B cell (primary cell): ENCODE results near the gene LRRC74A. TPM values are rescaled to one million over a fixed set of nuclear protein-coding genes. Genes with fewer than 3 reads are reported as not detected.

ENCODE experiments used
- ATAC-seq: fragments of 200-7000 bp; cut with Tn5 transposase; one replicate; pipeline ENCODE4 v1.10.0; 2021; ENCODE audit warnings: low read depth, mild to moderate bottlenecking, moderate number of reproducible peaks, moderate library complexity
- CTCF ChIA-PET: fragments of 350-600 bp; sonication (Branson Sonifier 250); formaldehyde crosslinking; loops from one replicate; lab custom pipeline; 2021; ENCODE audit warnings: antibody characterized with exemption, inconsistent platforms; lab: Charles Lee
- POLR2A ChIA-PET: fragments of 350-600 bp; sonication (Branson Sonifier 250); formaldehyde crosslinking; loops from one replicate; lab custom pipeline; 2021; ENCODE audit warnings: antibody characterized with exemption; lab: Charles Lee
- DNase-seq: peaks from one replicate; pipeline ENCODE4 v3.0.0; 2013
- H2AFZ ChIP-seq: 2 replicates; pipeline ENCODE4 v1.6.1; 2012; ENCODE audit warnings: mild to moderate bottlenecking, low read depth, low read length; ENCODE audit not compliant: insufficient read depth, poor library complexity, severe bottlenecking
- H3K27ac ChIP-seq, 2 donors: 1 replicate in 1 of 2; 2 replicates in 1 of 2; pipeline ENCODE4 v1.5.1; 2012 to 2013; ENCODE audit warnings: low read length in 2 of 2, mild to moderate bottlenecking in 2 of 2, moderate library complexity in 1 of 2
- H3K27me3 ChIP-seq, 4 experiments: fragments of 200-600 bp in 1 of 4; sonication (generic) in 1 of 4; replicated peaks in 1 of 4; 1 replicate in 2 of 4; 2 replicates in 2 of 4; pipeline versions ENCODE4 v1.6.1 to v1.7.0; 2013 to 2016; ENCODE audit warnings: low read length in 3 of 4, mild to moderate bottlenecking in 2 of 4, mixed read lengths in 1 of 4, moderate library complexity in 1 of 4; ENCODE audit not compliant: insufficient read depth in 4 of 4, control insufficient read depth in 3 of 4; ENCODE audit errors: control extremely low read depth in 1 of 4
- H3K36me3 ChIP-seq, 2 experiments: replicated peaks in 1 of 2; 1 replicate in 1 of 2; 2 replicates in 1 of 2; pipeline versions ENCODE4 v1.6.1 to v1.7.1; 2013; ENCODE audit warnings: low read length in 1 of 2; ENCODE audit not compliant: insufficient read depth in 2 of 2, control insufficient read depth in 1 of 2; ENCODE audit errors: control extremely low read depth in 1 of 2, extremely low read depth in 1 of 2
- H3K4me1 ChIP-seq, 2 donors: fragments of 200-600 bp in 1 of 2; sonication (generic) in 1 of 2; 1 replicate in 1 of 2; 2 replicates in 1 of 2; pipeline versions ENCODE4 v1.5.1 to v1.6.1; 2013 to 2017; ENCODE audit warnings: low read length in 2 of 2; ENCODE audit not compliant: control insufficient read depth in 2 of 2, insufficient read depth in 2 of 2
- H3K4me2 ChIP-seq: replicated peaks from 2 replicates; pipeline ENCODE3; 2012; ENCODE audit warnings: mild to moderate bottlenecking, low read depth, low read length; ENCODE audit not compliant: poor library complexity, severe bottlenecking
- H3K4me3 ChIP-seq, 5 experiments: fragments of 200-600 bp in 1 of 5; sonication (generic) in 1 of 5; 1 replicate in 3 of 5; 2 replicates in 2 of 5; pipeline versions ENCODE4 v1.5.1 to v1.7.0; 2011 to 2016; ENCODE audit warnings: low read length in 4 of 5, mild to moderate bottlenecking in 4 of 5, low read depth in 2 of 5, control low read depth in 1 of 5, moderate library complexity in 1 of 5; ENCODE audit not compliant: insufficient read depth in 1 of 5; ENCODE audit errors: control extremely low read depth in 1 of 5, extremely low read depth in 1 of 5
- H3K79me2 ChIP-seq: fragments of 200-600 bp; sonication (generic); one replicate; pipeline ENCODE4 v1.6.0; 2016; ENCODE audit warnings: low read length; ENCODE audit not compliant: control insufficient read depth, insufficient read depth
- H3K9ac ChIP-seq: fragments of 200-600 bp; sonication (generic); 2 replicates; pipeline ENCODE4 v1.6.1; 2017; ENCODE audit warnings: mild to moderate bottlenecking, low read length, moderate library complexity
- H3K9me3 ChIP-seq, 3 donors: one replicate each; pipeline versions ENCODE4 v1.6.1 to v1.7.1; 2013; ENCODE audit warnings: low read length in 2 of 3; ENCODE audit not compliant: control insufficient read depth in 2 of 3, insufficient read depth in 1 of 3; ENCODE audit errors: control extremely low read depth in 1 of 3
- H4K20me1 ChIP-seq: 2 replicates; pipeline ENCODE4 v1.6.0; 2012; ENCODE audit warnings: mild to moderate bottlenecking, low read length; ENCODE audit not compliant: insufficient read depth, control insufficient read depth, poor library complexity, severe bottlenecking
- H3K27ac Mint-ChIP-seq: one replicate; pipeline ENCODE4 v1.8.0; 2021; ENCODE audit warnings: mixed read lengths
- H3K27me3 Mint-ChIP-seq: one replicate; pipeline ENCODE4 v1.8.0; 2021; ENCODE audit warnings: mixed read lengths
- H3K4me1 Mint-ChIP-seq: one replicate; pipeline ENCODE4 v1.8.0; 2021; ENCODE audit warnings: mixed read lengths
- H3K4me3 Mint-ChIP-seq: one replicate; pipeline ENCODE4 v1.8.0; 2021; ENCODE audit warnings: mixed read lengths
- H3K9me3 Mint-ChIP-seq: one replicate; pipeline ENCODE4 v1.8.0; 2022; ENCODE audit warnings: mixed read lengths; ENCODE audit not compliant: insufficient read depth
- CTCF ChIP-seq: fragments of 200-600 bp; IDR thresholded peaks from one replicate; pipeline ENCODE4 v1.8.0; 2022; ENCODE audit warnings: antibody characterized with exemption, mild to moderate bottlenecking
- WGBS: methylation state at CpG from one replicate; pipeline ENCODE4 v1.1.5; 2013; ENCODE audit warnings: missing lambda C conversion rate; ENCODE audit not compliant: insufficient coverage; 5-methylcytosine and 5-hydroxymethylcytosine counted together
- intact Hi-C: fragments of 100-400 bp; cut with micrococcal nuclease; formaldehyde crosslinking; loops from one replicate; pipeline ENCODE4 v1.10.0; 2022
- polyA plus RNA-seq: library from polyadenylated mRNA; depleted of rRNA; stranded (reverse); fragments of >200 nt; gene quantifications from 2 replicates; pipeline ENCODE4 v1.2.3, GENCODE V29; 2012
- total RNA-seq, 2 donors: library from RNA; stranded (reverse); fragments of 120-200 nt in 1 of 2; gene quantifications; 1 replicate in 1 of 2; 2 replicates in 1 of 2; pipeline versions ENCODE4 v1.2.3 to v1.2.4, GENCODE V29; 2013 to 2022

Gene LRRC74A
- total and polyA plus RNA-seq, 2 donors (not counting 1 experiment from before 2014, with no cell fraction given), result not detected

- H3K27me3 Mint-ChIP-seq, result no peaks in the 10 kb centered on the region
- no peak overlapping the region for H3K27ac Mint-ChIP-seq
- H3K4me2 ChIP-seq, result no peak overlapping the region
- POLR2A ChIA-PET, result no interaction called here
- no peak overlapping the region for H3K4me3 ChIP-seq
- ATAC-seq (no peak), DNase-seq (no peak)
- intact Hi-C loops, result no loop called here
- no peaks in the 10 kb centered on the region for H4K20me1 ChIP-seq
- CTCF ChIA-PET, result interaction anchor here (1.5 kb wide), 2 partner anchors 10 to 12 kb away, joined by 3 to 4 read pairs; no protein-coding TSS in a partner anchor
- no peak overlapping the region for H3K9ac ChIP-seq
- peaks cover 0 to 35% of the 10 kb centered on the region in 2 experiments for H3K36me3 ChIP-seq
- no peaks in the 10 kb centered on the region for H3K4me1 Mint-ChIP-seq
- H2AFZ ChIP-seq, result no peak overlapping the region
- no peaks in the 10 kb centered on the region for H3K4me1 ChIP-seq
- no peaks in the 10 kb centered on the region for H3K9me3 ChIP-seq
- H3K27ac ChIP-seq, result no peak overlapping the region
- no peaks in the 10 kb centered on the region for H3K9me3 Mint-ChIP-seq
- no peak for TF ChIP-seq CTCF
- H3K4me3 Mint-ChIP-seq, result no peak overlapping the region
- H3K27me3 ChIP-seq, result no peaks in the 10 kb centered on the region
- 91% methylated on average over 1 of the region's 2 CpGs for WGBS
- no peaks in the 10 kb centered on the region for H3K79me2 ChIP-seq
Measured at GRCh38 chr14:76781648-76782051, 44.6 kb upstream of the LRRC74A start.

- intact Hi-C loops, result no loop called here
- no peaks in the 10 kb centered on the region for H3K9me3 ChIP-seq
- no peaks in the 10 kb centered on the region for H3K79me2 ChIP-seq
- ChIA-PET CTCF (interaction anchor here (1.5 kb wide), 2 partner anchors 11 to 13 kb away, joined by 3 to 4 read pairs; no protein-coding TSS in a partner anchor), POLR2A (no interaction called here)
- no peaks in the 10 kb centered on the region for H3K27me3 ChIP-seq
- no peaks in the 10 kb centered on the region for H3K4me1 Mint-ChIP-seq
- peak overlapping the region; percentile 41 for H3K27ac Mint-ChIP-seq
- DNase-seq (no peak), ATAC-seq (no peak)
- WGBS, result 91% methylated on average over 8 of the region's 10 CpGs
- H3K4me1 ChIP-seq, result no peaks in the 10 kb centered on the region
- H2AFZ ChIP-seq, result no peak overlapping the region
- H3K9ac ChIP-seq, result no peak overlapping the region
- no peak overlapping the region for H3K4me3 ChIP-seq
- no peaks in the 10 kb centered on the region for H3K9me3 Mint-ChIP-seq
- no peak overlapping the region for H3K4me3 Mint-ChIP-seq
- TF ChIP-seq CTCF, result no peak
- H3K27ac ChIP-seq, result no peak overlapping the region
- no peaks in the 10 kb centered on the region for H3K27me3 Mint-ChIP-seq
- no peaks in the 10 kb centered on the region for H4K20me1 ChIP-seq
- H3K36me3 ChIP-seq, result peaks cover 0 to 41% of the 10 kb centered on the region in 2 experiments
- no peak overlapping the region for H3K4me2 ChIP-seq
Measured at GRCh38 chr14:76782115-76782884, 43.9 kb upstream of the LRRC74A start.
